ENCODE results near the gene THOP1. TPM values are rescaled to one million over a fixed set of nuclear protein-coding genes. Genes with fewer than 3 reads are reported as not detected.

THOP1 gene
- total RNA-seq, 6 experiments from 2014 or later = 25.5 to 61.8 (median 33.0) TPM

DNA sequence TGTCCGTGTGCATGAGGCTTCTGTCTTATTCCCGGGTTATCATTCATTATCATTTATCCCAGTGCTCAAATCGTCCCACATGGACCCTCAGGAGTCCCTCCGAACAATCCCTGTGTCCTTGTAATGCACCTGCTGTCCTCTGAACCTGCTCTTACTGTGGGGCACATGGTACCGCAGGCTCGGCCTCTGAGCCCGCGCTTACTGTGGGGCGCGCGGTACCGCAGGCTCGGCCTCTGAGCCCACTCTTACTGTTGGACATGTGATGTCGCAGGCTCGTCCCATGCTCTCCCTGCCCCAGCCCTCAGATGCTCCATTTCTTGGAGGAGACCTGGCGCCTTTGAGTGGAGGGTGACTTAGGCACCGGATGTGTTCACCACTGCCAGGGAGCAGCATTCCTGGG is 17.5 kb downstream of the THOP1 start:
- Histone ChIP-seq H3K27me3 (no peaks in the 10 kb centered on the region), H3K4me1 (peaks cover 0 to 9% (median 0%) of the 10 kb centered on the region in 4 donors), H3K4me3 (no peak overlapping the region), H3K9me3 (no peaks in the 10 kb centered on the region), H3K36me3 (peaks cover 0 to 14% (median 0%) of the 10 kb centered on the region in 4 donors), H3K27ac (no peak overlapping the region)
- ATAC-seq (no peak), DNase-seq (no peak)
- no peak for TF ChIP-seq POLR2A (IDR thresholded peaks at IDR 0.05)
- TF ChIP-seq, protein P1, sequence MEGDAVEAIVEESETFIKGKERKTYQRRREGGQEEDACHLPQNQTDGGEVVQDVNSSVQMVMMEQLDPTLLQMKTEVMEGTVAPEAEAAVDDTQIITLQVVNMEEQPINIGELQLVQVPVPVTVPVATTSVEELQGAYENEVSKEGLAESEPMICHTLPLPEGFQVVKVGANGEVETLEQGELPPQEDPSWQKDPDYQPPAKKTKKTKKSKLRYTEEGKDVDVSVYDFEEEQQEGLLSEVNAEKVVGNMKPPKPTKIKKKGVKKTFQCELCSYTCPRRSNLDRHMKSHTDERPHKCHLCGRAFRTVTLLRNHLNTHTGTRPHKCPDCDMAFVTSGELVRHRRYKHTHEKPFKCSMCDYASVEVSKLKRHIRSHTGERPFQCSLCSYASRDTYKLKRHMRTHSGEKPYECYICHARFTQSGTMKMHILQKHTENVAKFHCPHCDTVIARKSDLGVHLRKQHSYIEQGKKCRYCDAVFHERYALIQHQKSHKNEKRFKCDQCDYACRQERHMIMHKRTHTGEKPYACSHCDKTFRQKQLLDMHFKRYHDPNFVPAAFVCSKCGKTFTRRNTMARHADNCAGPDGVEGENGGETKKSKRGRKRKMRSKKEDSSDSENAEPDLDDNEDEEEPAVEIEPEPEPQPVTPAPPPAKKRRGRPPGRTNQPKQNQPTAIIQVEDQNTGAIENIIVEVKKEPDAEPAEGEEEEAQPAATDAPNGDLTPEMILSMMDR (IDR thresholded peaks at IDR 0.05) = no peak
- 95% methylated on average over 14 of the region's 17 CpGs for WGBS (ENCODE audit: insufficient coverage, low coverage, low lambda C conversion rate, missing lambda C conversion rate)
- intact Hi-C loops (cut with DNase I) = no loop called here

DNA sequence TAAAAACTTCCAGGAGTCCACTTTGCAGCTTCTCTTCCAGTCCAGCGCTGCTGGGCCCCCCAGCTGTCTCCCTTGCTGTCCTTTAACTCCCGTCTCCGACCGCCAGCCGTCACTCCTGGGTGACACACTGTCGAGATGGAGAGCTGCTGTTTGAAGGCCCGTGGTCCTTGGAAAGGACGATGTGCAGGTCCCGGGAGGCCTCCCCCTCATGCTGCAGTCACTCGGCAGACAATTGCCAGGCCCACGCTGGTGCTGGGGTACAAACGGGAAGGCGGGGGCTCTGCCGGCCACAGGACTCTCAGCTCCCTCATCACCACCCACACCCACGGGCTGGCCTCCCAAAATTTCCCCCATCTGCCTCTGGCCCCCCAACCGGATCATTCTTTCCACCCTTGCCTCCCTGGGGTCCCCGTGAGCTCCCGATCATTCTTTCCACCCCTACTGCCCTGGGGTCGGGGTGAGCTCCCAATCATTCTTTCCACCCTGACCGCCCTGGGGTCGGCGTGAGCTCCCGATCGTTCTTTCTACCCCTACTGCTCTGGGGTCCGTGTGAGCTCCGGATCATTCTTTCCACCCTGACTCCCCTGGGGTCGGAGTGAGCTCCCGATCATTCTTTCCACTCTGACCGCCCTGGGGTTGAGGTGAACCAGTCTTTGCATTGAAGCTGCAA is 18.3 kb downstream of the THOP1 start:
- DNase-seq (no peak), ATAC-seq (no peak)
- Histone ChIP-seq H3K27ac (no peak overlapping the region), H3K4me3 (no peak overlapping the region), H3K36me3 (peaks cover 0 to 22% (median 0%) of the 10 kb centered on the region in 4 donors), H3K4me1 (peaks cover 0 to under 1% (median 0%) of the 10 kb centered on the region in 4 donors), H3K27me3 (no peaks in the 10 kb centered on the region), H3K9me3 (no peaks in the 10 kb centered on the region)
- TF ChIP-seq POLR2A (IDR thresholded peaks at IDR 0.05) = no peak
- TF ChIP-seq, protein P1 (IDR thresholded peaks at IDR 0.05) = no peak
- 95% methylated on average over 20 of the region's 29 CpGs for WGBS (ENCODE audit: insufficient coverage, low coverage, low lambda C conversion rate, missing lambda C conversion rate)
- intact Hi-C loops (cut with DNase I) = no loop called here

DNA sequence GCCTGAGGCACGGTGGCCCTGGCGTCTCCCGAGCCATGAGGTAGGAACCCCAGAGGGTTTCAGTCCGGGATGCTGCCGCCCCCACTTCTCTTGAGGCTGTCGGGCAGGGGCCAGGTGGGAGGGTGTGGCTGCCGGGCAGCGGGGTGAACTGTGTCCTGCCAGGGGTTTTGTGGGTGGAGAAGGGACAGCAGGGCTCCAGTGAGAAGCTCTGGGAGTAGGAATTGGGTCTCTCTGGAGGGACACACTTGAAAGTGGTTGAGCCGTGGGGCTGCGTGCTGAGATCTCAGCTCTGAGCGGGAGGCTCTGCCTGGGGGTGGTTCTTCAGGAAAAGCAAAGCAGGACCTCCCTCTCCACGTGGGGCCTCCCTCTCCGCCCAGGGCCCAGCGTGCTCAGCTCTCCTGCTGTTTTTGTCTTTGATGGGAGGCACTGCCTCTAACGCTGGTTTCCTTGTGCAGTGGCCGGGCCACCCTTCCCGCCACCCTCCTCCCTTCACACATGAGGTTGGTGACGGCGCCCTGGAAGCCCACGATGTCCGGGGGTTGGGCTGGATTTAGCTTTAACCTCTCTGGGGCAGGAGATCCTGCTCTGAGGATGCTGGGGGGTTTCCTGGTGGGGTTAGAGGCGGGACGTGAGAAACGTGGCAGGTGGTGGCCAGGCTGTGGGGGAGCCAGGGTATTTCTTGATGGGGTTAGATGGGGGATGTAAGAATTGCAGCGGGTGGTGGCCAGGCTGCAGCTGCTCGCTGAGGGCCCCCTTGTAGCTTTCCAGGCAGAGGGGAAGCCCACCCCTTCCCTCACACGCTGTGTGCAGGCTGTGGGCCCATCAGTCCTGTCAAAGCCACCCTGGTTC is 19.1 kb downstream of the THOP1 start:
- Histone ChIP-seq H3K4me1 (no peaks in the 10 kb centered on the region), H3K9me3 (no peaks in the 10 kb centered on the region), H3K4me3 (no peak overlapping the region), H3K36me3 (peaks cover 0 to 29% (median 1%) of the 10 kb centered on the region in 4 donors), H3K27ac (no peak overlapping the region), H3K27me3 (no peaks in the 10 kb centered on the region)
- 85% methylated on average over 10 of the region's 27 CpGs for WGBS (ENCODE audit: insufficient coverage, low coverage, low lambda C conversion rate, missing lambda C conversion rate)
- intact Hi-C loops (cut with DNase I) = no loop called here
- ATAC-seq = no peak
- TF ChIP-seq, protein P1 (IDR thresholded peaks at IDR 0.05) = no peak
- no peak for DNase-seq

DNA sequence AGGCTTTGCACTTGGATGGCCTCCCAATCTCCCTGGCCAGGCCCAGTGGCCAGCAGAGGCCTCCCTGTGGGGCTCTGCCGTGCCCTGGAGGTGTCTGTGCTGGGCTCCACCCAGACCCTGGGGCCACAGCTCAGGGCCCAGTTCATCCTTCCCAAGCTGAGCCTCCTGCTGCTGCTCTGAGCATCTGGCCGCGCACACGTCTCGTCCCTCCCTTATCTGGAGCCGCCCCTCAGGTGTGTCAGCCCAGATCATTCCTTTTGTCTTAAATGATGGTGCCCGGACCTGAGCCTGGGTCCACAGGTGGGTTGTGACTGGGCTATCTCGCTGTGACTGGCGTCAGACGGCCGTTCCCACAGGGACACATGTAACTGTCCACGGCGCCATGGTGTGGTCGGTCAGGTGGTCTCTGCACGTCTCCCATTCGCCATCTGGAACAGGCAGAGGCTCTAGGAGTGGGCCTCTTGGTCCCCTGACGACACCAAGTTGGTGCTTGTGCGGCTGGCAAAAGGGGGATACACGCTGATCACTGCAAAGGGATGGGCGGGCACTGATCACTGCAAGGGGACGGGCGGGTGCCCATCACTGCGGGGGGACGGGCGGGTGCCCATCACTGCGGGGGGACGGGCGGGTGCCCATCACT is 20.1 kb downstream of the THOP1 start:
- peaks cover 0 to 1% (median 0%) of the 10 kb centered on the region in 4 donors for H3K4me1 ChIP-seq
- H3K36me3 ChIP-seq = peaks cover 0 to 27% (median 1%) of the 10 kb centered on the region in 4 donors
- H3K9me3 ChIP-seq = no peaks in the 10 kb centered on the region
- WGBS (ENCODE audit: insufficient coverage, low coverage, low lambda C conversion rate, missing lambda C conversion rate) = no CpG with 5 or more reads among the region's 28 CpGs
- no peak overlapping the region for H3K4me3 ChIP-seq
- no peak for DNase-seq
- intact Hi-C loops (cut with DNase I) = no loop called here
- no peaks in the 10 kb centered on the region for H3K27me3 ChIP-seq
- no peak overlapping the region for H3K27ac ChIP-seq
- no peak for ATAC-seq
- TF ChIP-seq, protein P1 (IDR thresholded peaks at IDR 0.05) = no peak
- no peak for TF ChIP-seq POLR2A (IDR thresholded peaks at IDR 0.05)
